A549 treated with AZD9567 at 1 μM for 4 hours (cell line): ENCODE results near the gene MRPL21. TPM values are rescaled to one million over a fixed set of nuclear protein-coding genes. Genes with fewer than 3 reads are reported as not detected.

Source experiments
- total RNA-seq: library from RNA; stranded (reverse); fragments of 200-300 nt; extraction: Qiagen RNA extraction; gene quantifications from 5 replicates; pipeline ENCODE4 v1.2.3, GENCODE V29; 2022; ENCODE audit not compliant: insufficient read depth

Gene MRPL21
- 136 to 150 TPM (median 138 TPM) in 5 replicates for total RNA-seq

GRCh38 chr11:68903288-68904247, at the start of gene MRPL21, which contains the start of gene IGHMBP2:
Gene MRPL21 (minus strand): TSS chr11:68903832. CDS start chr11:68903810, 22 bp downstream.
Gene IGHMBP2 (plus strand): TSS chr11:68903891. CDS start chr11:68903953, 62 bp downstream.

GRCh38 chr11:68841718-68842426, 61.8 kb downstream of the MRPL21 start, which contains the start of gene CPT1A:
Gene CPT1A (minus strand): TSS chr11:68841916. CDS start chr11:68815474, 26,442 bp downstream.

Other genes starting within 250 kb of the MRPL21 start
- gene GAL, start 219.3 kb downstream of the MRPL21 start, total RNA-seq: 6.8 to 20.8 TPM (median 18.5 TPM) in 5 replicates
- gene TESMIN, start 152.3 kb downstream of the MRPL21 start, total RNA-seq: 3.7 to 6.6 TPM (median 5.1 TPM) in 5 replicates
- 28.8 to 30.8 TPM (median 30.1 TPM) in 5 replicates for gene CPT1A, start 61.9 kb downstream of the MRPL21 start, total RNA-seq
- 13.5 to 21.7 TPM (median 14.6 TPM) in 5 replicates for gene IGHMBP2, start 59 bp upstream of the MRPL21 start, total RNA-seq
- not detected in 5 replicates for gene MRGPRD, start 77.2 kb upstream of the MRPL21 start, total RNA-seq
- 0.03 TPM in 2 of 5 replicates, not detected in the others for gene MRGPRF, start 109.4 kb upstream of the MRPL21 start, total RNA-seq
- 7.5 to 14.9 TPM (median 12.9 TPM) in 5 replicates for gene TPCN2, start 145.1 kb upstream of the MRPL21 start, total RNA-seq